HG02759 (cell line): ENCODE data around the gene ATM.
A peak's percentile ranks its signal among the peaks of the same experiment; 100 is the strongest.

ENCODE experiments used
- ATAC-seq: cut with Tn5 transposase; IDR thresholded peaks from one replicate; pipeline ENCODE4 v1.9.1; 2021; ENCODE audit warnings: mild to moderate bottlenecking, moderate library complexity; ENCODE audit not compliant: unreplicated experiment

The ATM gene

DNA sequence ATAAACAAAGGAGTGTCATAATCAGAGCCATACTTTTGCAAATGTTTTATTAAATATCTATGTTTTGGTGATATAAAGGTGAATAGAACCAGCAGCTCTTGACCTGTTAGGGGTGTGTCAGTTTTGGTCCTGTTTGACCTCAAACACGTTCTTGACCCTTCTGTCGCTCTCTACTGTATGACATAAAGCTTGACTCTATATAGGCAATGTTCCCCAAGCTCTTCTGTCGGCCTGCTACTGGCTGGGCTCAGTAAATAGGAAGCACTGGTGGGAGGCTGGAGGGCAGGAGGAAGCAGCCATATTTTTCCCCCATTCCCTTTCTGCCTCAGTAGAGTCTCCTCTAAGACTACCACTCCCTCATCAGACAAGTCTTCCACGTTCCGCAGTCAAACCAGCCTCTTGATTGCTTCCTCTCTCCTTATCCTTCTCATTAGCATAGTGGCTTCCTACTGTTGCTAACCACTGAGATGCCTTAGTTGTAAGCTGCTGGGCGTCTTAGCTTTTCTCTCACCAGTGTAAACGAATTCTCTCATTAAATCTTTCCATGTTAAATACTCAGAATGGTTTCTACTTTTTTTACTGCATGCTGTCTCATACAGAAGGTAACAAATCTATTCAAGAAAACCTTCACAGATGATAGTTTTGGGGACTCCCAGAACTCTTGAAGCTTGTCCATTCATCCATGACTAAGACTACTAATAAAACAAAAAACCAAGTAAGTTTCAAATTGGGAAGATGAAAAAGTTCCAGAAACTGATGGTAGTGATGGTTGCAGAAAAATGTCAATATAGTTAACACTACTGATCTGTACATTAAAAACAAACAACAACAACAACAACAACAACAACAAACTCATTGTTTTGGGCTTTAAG is 3.7 kb upstream of the ATM start:
- ATAC-seq: no peak

DNA sequence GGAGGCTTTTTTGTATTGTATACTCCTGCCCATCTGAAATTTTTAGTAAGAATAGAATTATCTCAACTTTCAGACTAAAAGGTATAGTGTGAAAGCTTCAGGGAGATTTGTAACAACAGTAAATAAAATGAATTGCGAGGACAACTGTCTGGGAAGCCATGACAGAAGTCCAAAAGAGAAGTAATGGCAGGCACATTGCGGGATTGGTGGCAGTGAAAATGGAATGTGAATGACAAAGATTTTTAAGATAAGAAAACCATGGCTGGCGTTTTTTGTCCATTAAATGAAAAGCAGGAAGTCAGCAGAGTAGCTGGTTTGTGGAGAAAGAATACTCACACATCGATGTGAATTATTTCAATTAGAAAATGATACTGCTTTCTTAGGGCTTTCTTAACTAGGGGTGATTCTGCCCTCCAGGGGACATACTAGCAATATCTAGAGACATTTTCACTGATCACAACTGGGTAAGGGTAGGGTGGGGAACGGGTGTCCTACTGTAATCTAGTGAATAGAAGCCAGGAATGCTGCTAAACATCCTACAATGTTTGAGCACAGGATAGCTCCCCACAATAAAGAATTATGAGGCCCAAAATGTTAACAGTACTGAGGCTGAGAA is 2.0 kb upstream of the ATM start:
- ATAC-seq: no peak

DNA sequence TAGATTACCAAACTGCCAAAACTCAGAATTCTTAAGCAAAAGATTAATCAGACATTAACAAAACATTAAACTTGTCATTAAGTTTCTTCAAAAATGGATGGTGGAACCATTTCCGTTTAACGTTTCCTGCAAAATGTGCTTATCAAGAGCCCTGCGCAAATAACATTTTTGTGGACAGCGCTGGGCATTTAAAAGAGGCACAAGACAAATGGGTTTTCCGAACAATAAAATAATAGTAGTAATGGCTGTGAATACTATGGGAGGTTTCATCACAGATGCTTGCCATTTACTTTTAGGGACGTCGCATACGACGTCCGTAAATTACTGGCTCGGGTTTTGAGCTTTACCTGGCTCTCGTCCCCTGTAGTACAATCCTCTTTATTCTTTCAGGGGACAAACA is 1.5 kb upstream of the ATM start:
- no peak for ATAC-seq

DNA sequence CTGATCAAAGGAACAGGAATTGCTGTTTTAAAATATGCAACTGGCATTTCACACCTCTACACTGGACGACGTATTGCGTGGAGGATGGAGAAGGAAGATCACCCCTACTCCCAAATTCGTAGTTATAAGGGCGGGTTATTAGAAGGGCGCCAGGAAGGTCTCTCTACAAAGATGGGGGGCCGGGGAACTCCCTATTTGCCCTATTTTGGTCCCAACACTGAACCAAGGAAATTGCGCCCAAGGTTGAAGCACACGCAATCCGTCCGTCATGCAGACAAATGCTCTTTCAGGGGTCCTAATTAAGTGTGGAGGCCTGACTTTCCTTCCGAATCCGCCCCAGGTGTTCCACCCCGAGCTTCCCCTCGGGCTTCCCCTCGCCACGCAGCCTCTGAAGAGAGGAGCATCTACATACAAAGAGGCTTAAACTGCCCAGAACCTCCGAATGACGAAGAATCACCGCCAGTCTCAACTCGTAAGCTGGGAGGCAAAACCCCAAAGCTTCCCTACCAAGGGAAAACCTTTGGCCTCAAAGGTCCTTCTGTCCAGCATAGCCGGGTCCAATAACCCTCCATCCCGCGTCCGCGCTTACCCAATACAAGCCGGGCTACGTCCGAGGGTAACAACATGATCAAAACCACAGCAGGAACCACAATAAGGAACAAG is 825 bp upstream of the ATM start:
- ATAC-seq: peak; percentile 0

DNA sequence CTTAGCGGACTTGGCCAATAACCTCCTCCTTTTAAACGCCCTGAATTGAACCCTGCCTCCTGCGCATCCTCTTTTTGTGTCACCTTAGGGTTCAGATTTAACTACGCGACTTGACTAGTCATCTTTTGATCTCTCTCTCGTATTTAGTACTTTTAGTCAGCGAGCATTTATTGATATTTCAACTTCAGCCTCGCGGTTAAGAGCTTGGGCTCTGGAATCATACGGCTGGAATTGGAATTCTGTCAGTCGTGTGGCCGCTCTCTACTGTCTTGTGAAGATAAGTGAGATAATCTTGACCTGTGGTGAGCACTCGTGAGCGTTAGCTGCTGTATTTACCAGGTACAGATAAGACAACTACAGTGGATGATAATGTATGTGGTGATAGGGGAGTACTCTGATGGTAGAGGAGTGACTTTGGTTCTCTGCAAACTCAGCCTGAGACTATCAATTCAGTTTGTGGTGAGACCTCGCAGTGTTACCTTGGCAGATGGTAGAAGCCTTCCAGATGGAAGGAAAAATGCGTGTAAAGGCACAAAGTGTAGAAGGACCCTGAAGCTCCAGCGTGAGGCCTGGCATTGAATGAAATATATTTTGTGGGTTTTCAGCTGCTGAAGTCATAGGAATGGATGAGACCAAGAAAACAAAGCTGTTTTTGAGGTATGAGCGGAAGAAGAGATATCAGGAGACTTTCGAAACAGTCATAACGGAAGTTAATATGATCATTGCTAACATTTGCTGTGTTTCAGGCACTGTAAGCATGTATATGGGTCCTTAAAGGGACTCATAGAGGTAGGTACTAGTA is 682 bp downstream of the ATM start:
- peak; percentile 27 for ATAC-seq

DNA sequence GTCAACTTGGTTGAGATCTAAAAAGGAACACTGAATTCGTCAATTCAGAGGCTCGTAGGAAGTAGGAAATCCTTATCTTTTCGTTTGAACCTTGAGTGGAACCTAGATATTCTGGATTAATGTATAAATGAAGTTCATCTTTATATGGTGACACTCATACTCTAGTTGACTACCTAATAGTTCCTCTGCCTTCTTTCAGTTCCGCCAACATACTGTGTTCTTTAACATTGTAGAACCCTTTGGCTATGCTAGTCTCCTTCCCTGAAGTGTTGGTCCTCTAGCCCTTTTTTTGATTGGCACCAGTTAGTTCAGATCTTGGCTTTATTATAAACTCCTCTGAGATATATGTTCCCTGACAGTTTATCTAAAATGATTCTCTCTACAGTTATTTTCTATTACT is 1.5 kb downstream of the ATM start:
- ATAC-seq: no peak

DNA sequence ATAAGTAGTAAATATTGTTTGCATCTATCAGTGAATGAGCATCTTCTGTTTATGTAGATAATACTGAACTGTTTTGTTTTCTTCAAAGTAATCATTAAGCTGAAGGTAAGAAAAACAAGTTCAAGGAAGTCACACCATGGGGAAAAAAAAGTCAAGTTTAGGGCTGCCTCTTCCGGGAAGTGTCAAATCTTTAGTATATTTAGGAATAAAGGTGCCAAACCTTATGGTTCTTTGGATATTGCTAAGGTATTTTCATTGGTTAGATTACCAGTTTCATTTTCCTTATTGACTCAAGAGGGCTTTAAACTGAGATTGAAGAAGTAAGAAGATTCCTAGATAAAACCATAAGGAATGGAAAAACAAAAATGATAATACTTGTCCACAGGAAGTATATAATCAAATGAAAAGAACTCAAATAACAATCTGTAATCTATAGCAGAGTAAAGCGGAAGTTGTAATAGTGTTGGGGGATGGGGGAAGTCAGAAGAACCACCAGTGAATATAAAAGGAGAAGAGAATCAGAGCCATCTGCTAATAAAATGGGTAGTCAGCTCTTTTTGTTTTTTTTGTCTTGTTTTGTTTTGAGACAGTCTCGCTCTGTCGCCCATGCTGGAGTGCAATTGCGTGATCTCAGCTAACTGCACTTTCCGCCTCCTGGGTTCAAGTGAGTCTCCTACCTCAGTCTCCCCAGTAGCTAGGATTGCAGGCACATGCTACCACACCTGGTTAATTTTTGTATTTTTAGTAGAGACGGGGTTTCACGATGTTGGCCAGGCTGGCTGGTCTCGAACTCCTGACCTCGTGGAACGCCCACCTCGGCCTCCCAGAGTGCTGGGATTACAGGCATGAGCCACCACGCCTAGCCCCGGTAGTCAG is 2.3 kb downstream of the ATM start:
- ATAC-seq: no peak

DNA sequence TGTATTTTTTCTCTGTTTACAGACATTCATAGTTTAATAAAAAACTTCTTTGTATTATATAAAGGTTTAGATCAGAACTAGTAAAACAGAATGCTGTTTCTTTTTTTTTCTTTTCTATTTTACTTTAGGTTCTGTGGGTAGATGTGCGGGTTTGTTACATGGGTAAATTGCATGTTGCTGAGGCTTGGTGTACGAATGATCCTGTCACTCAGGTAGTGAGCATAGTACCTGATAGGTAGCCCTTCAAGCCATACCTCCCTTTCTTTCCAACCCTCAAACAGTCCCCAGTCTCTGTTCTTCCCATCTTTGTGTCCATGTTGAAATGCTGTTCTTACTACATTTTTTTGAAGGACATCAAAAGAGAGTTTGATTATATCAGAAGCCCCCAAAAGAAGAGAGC is 3.2 kb downstream of the ATM start:
- no peak for ATAC-seq

DNA sequence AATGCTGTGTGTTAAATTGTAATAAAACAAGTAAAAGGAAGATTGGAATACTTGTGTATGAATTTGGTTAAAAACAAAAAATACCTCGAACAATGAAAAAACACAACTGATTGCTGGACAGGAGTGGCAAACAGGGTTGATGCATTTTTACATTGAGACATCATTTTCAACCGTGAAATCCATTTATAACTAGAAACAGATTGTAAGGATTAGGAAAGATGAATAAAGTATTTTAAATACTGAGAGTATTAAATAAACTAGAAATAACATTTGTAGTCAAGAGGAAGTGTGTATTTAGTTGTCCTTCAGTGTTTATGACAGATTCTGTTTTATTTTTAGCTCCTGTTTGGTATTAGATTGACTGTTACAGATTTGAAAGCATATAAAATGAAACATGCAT is 5.4 kb downstream of the ATM start:
- ATAC-seq: no peak

DNA sequence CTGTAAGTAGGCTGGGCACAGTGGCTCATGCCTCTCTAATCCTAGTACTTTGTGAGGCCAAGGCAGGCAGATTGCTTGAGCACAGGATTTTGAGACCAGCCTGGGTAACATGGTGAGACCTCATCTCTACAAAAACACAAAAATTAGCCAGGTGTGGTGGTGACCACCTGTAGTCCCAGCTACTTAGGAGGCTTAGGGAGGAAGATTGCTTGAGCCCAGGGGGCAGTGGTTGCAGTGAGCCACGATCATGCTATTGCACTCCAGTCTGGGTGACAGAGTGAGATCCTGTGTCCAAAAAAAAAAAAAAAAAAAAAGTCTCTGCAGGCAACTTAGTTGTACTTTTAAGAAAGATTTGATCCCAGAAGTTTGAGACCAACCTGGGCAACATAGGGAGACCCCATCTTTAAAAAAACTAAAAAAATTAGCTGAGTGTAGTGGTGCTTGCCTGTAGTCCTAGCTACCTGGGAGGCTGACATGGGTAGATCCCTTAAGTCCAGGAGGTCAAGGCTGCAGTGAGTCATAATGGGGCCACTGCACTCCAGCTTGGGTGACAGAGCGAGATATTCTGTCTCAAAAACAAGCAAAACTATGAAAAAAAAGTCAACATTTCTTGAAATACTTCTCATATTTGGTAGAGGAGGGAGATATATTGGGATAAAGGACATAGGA is 10.5 kb downstream of the ATM start:
- no peak for ATAC-seq

DNA sequence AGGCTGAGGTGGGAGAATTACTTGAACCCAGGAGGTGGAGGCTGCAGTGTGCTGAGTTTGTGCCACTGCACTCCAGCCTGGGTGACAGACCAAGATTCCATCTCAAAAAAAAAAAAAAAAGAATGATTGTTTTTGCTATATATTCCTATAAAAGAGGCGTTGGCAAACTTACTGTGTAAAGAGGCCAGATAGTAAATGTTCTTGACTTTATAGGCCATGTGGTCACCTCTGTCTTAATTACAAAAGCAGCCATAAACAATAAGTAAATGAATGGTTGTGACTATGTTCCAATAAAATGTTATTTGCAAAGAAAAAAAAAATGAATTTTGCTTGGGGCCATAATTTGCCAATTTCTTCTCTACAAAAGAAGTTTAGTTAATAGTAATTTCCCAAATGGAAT is 12.3 kb downstream of the ATM start:
- no peak for ATAC-seq

DNA sequence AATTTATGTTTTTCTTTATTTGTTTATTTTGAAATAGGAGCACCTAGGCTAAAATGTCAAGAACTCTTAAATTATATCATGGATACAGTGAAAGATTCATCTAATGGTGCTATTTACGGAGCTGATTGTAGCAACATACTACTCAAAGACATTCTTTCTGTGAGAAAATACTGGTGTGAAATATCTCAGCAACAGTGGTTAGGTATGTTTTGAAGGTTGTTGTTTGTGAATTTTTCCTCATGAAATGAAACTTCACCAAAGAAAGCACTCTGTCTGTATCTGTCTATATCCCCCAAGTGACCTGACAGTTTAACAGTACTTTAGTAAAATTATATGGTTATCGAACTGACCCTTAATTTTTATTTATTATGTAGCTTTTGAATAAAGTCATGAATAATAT is 12.8 kb downstream of the ATM start:
- ATAC-seq: no peak

DNA sequence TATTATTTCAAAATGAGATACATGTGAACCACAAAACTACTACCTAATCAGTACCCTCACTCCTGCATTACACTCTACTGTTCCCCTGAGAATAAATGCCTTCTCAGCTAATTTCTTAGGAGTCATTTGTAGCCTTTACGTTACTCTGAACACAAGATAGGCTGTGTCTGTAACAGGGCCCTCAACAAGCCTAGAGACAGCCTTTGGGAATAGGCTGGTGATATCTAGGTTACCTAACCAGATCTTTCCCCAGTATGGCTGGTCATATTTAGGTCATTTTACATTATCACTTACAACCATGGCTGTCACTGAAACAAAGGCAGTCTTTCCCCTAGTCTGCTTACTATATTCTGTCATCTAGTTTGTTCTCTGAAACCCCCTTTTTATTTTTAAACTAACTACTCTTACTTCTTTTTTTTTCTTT is 14.2 kb downstream of the ATM start:
- ATAC-seq: peak; percentile 65

DNA sequence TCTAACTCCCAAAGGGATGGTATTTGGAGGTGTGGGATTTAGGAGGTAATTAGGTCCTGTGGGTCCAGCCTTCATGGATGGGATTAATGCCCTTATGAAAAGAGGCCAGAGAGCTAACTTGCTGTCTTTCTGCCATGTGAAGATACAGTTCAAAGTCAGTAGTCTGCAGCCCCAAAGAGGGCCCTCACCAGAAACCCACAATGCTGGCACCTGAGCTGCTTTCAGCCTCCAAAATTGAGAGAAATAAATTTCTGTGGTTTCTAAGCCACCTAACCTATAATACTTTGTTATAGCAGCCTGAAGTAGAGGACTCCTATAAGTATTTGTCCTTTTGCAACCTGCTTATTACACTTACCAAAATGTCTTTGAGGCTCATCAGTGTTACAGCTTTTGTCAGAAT is 16.2 kb downstream of the ATM start:
- ATAC-seq: no peak

DNA sequence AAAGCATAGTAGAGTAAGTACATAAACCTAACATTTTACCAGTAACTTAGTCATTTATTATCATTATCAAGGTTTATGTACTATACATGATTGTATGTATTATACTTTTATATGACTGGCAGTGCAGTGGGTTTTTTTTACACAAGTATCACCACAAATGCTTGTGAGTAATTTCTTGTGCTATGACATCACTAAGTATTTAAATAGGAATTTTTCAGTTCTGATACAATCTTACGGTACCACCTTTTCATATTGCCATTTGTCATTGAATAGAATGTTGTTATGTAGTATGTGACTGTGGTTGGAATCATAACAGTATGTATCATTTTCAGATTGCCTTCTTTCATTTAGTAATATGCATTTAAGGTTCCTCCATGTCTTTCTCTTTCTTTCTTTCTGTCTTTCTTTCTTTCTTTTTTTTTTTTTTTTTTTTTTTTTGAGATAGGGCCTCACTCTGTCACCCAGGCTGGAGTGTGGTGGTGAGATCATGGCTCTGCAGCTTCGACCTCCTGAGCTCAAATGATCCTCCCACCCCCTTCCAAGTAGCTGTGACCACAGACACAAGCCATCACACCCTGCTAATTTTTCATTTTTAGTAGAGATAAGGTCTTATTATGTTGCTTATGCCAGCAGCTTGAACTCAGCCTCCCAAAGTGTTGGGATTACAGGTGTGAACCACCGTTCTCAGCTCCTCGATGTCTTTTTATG is 18.6 kb downstream of the ATM start:
- ATAC-seq: no peak

DNA sequence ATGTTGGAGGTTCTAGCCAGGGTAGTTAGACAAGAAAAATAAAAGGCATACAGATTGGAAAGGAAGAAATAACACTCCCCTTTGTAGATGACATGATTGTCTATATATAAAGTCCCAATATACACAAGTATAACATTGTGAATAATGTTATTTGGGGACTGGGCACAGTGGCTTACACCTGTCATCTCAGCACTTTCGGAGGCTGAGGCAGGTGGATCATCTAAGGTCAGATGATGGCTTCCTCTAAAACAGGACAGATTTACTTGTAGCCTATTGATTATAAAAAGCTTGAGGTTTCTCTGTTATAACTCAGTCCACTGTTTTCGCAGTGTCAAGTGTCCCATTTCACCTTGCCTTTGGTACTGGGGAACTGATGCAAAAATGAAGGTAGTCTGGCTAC is 19.6 kb downstream of the ATM start:
- no peak for ATAC-seq

DNA sequence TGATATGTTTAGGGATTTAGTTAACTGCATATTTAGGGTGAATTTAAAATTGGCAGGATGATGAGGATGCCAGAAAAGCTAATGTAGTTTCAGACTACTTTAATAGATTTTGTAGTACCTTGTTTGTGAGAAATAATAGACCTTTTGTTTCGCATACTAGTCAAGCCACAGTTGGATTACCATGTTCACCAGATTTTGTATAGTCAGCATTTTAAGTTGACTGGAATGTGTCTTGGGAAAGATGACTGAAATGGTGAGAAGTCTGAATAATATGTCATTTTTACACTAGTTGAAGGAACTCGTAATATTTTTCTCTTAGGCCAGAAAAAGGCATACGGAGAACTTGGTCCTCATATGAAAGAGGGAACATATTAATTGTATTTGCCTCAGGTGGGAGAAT is 23.4 kb downstream of the ATM start:
- no peak for ATAC-seq

DNA sequence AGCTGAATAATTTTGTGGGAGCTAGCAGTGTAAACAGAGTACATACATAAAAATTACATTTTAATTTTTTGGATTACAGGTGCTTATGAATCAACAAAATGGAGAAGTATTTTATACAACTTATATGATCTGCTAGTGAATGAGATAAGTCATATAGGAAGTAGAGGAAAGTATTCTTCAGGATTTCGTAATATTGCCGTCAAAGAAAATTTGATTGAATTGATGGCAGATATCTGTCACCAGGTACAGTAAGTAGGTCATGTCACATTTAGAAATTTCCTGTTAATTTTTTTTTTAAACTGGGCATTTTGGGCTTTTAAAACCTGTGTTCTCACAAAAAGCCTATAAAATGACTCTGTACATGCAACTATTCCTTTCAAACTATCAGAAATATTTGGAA is 24.0 kb downstream of the ATM start:
- no peak for ATAC-seq

DNA sequence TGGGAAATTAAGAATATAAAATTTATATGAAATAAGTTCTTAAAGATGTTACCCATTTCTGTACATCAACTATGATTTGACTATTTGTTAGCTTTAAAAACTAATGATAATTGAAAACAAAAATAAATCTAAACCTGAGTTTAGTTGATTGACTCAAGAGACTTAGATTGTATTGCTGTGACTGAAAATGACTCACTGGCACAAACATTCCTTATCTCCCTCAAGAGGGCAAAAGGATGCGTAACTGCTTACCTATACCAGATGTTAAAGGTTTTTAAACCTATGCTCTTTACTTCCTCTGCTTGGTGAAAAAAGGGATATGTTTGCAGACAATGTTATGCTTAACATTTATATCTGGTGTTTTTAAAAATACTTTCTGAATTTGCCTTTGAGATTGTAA is 30.3 kb downstream of the ATM start:
- no peak for ATAC-seq
